Type B pancreatic cell (in vitro differentiated cells): Measurements from ENCODE around the gene MUC5B. TPM values are rescaled to one million over a fixed set of nuclear protein-coding genes. Genes with fewer than 3 reads are reported as not detected.
A peak's percentile ranks its signal among the peaks of the same experiment; 100 is the strongest.

Experiments used
- DNase-seq: peaks from one replicate; pipeline ENCODE4 v3.0.0; 2021; ENCODE audit warnings: mixed read lengths; ENCODE audit not compliant: unreplicated experiment; ENCODE audit errors: extremely low spot score
- H3K27ac Mint-ChIP-seq: 2 replicates; pipeline ENCODE4 v1.8.0; 2021; ENCODE audit warnings: mild to moderate bottlenecking, mixed read lengths
- H3K27me3 Mint-ChIP-seq: 2 replicates; pipeline ENCODE4 v1.8.0; 2021; ENCODE audit warnings: mixed read lengths
- H3K36me3 Mint-ChIP-seq: 2 replicates; pipeline ENCODE4 v1.8.0; 2021; ENCODE audit warnings: mixed read lengths
- H3K4me1 Mint-ChIP-seq: one replicate; pipeline ENCODE4 v1.8.0; 2021; ENCODE audit warnings: mixed read lengths; ENCODE audit not compliant: unreplicated experiment
- H3K4me3 Mint-ChIP-seq: 2 replicates; pipeline ENCODE4 v1.8.0; 2021; ENCODE audit warnings: mild to moderate bottlenecking, mixed read lengths
- H3K9me3 Mint-ChIP-seq: 2 replicates; pipeline ENCODE4 v1.8.0; 2021; ENCODE audit warnings: mixed read lengths
- CTCF ChIP-seq: fragments of 200-600 bp; sonication (generic); conservative IDR thresholded peaks from 2 replicates; pipeline ENCODE4 v1.5.0; 2021; ENCODE audit warnings: antibody characterized with exemption, mild to moderate bottlenecking
- total RNA-seq: library from RNA; stranded (reverse); gene quantifications from 2 replicates; pipeline ENCODE4 v1.2.1, GENCODE V29; 2021; ENCODE audit warnings: low replicate concordance

MUC5B gene
- total RNA-seq, 1 donor from 2014 or later = 2.0 TPM

GRCh38 chr11:1259076-1259461, 36.2 kb downstream of the MUC5B start:
- Mint-ChIP-seq H3K4me1 (peaks cover 3% of the 10 kb centered on the region), H3K9me3 (no peaks in the 10 kb centered on the region), H3K36me3 (no peaks in the 10 kb centered on the region), H3K27me3 (no peaks in the 10 kb centered on the region), H3K27ac (no peak overlapping the region), H3K4me3 (no peak overlapping the region)
- DNase-seq = no peak
- no peak for TF ChIP-seq CTCF

- H3K27ac Mint-ChIP-seq = no peak overlapping the region
- DNase-seq = no peak
- H3K9me3 Mint-ChIP-seq = peaks cover 3% of the 10 kb centered on the region
- H3K4me1 Mint-ChIP-seq = peaks cover 8% of the 10 kb centered on the region
- H3K36me3 Mint-ChIP-seq = peaks cover 2% of the 10 kb centered on the region
- no peak for TF ChIP-seq CTCF
- peaks cover 2% of the 10 kb centered on the region for H3K27me3 Mint-ChIP-seq
- H3K4me3 Mint-ChIP-seq = no peak overlapping the region
Measured at GRCh38 chr11:1259561-1259960, 36.7 kb downstream of the MUC5B start.

- Mint-ChIP-seq H3K9me3 (peaks cover 5% of the 10 kb centered on the region), H3K27me3 (peaks cover 3% of the 10 kb centered on the region), H3K4me3 (no peak overlapping the region), H3K27ac (no peak overlapping the region), H3K4me1 (peaks cover 10% of the 10 kb centered on the region), H3K36me3 (peaks cover 4% of the 10 kb centered on the region)
- no peak for TF ChIP-seq CTCF
- no peak for DNase-seq
Measured at GRCh38 chr11:1260023-1260501, 37.2 kb downstream of the MUC5B start.

- Mint-ChIP-seq H3K36me3 (peaks cover 4% of the 10 kb centered on the region), H3K27ac (no peak overlapping the region), H3K4me1 (peaks cover 10% of the 10 kb centered on the region), H3K27me3 (peaks cover 3% of the 10 kb centered on the region), H3K9me3 (peaks cover 5% of the 10 kb centered on the region), H3K4me3 (no peak overlapping the region)
- DNase-seq = no peak
- TF ChIP-seq CTCF = no peak
Measured at GRCh38 chr11:1260620-1261019, 37.8 kb downstream of the MUC5B start.

GRCh38 chr11:1261241-1262071, 38.6 kb downstream of the MUC5B start:
- Mint-ChIP-seq H3K27ac (no peak overlapping the region), H3K27me3 (peaks cover 3% of the 10 kb centered on the region), H3K4me3 (peak overlapping the region; percentile 81), H3K36me3 (peaks cover 4% of the 10 kb centered on the region), H3K4me1 (peaks cover 10% of the 10 kb centered on the region), H3K9me3 (peaks cover 5% of the 10 kb centered on the region)
- no peak for TF ChIP-seq CTCF
- DNase-seq = no peak
